ENCODE measurements around the gene DNAJB7. TPM values are rescaled to one million over a fixed set of nuclear protein-coding genes. Genes with fewer than 3 reads are reported as not detected.
"Not testable (repeated sequence)": the region's sequence is repeated elsewhere in the genome, so short reads cannot be mapped to it uniquely, and the experiment has no call there.

DNAJB7 gene
- total and polyA plus RNA-seq, 2 donors (not counting 1 experiment from before 2014, with no cell fraction given): not detected

DNA sequence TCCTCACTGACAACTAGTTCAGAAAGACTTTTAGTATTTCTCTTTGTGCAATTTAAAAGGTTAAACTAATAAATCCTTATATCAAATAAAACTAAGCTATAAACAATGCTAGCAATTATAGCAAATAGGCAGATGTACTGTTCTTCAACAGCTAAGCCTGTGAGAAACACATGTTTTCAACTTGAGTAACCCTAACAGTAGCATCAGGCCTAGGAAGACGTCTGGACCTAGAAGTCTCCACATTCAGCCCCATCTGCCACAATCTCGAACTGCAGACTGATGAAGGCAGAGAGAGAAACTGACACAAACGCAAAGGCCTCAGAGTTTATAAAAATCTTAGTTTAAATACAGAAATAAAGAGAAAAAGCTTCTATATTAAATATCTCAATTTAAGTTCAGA lies 8.0 kb downstream of the DNAJB7 start:
- H3K4me2 ChIP-seq (replicated peaks; ENCODE audit: low read depth, low read length, poor library complexity, severe bottlenecking): no peak overlapping the region
- ATAC-seq (ENCODE audit: low read depth) (no peak), DNase-seq (no peak)
- 50% methylated on average over 1 of the region's 3 CpGs for WGBS (ENCODE audit: insufficient coverage)
- ChIA-PET POLR2A (interaction anchor here (0.6 kb wide), 1 partner anchor 61 kb away, joined by 3 read pairs; no protein-coding TSS in a partner anchor), CTCF (interaction anchor here (0.6 to 1.8 kb wide), 2 partner anchors 45 to 1383 kb away, joined by 3 to 4 read pairs; no protein-coding TSS in a partner anchor)
- H4K20me1 ChIP-seq (ENCODE audit: control insufficient read depth, insufficient read depth, low read length, poor library complexity, severe bottlenecking): peaks cover 26% of the 10 kb centered on the region
- H3K4me1 Mint-ChIP-seq: peaks cover 48% of the 10 kb centered on the region
- peak overlapping the region in 1 of 2 donors; percentile 13 for H3K27ac ChIP-seq (ENCODE audit: low read length in 2 of 2)
- TF ChIP-seq CTCF (IDR thresholded peaks at IDR 0.05): no peak
- no peak for TF ChIP-seq EZH2 (IDR thresholded peaks at IDR 0.05; ENCODE audit: borderline replicate concordance, insufficient read depth, low read depth, low read length, poor library complexity, severe bottlenecking)
- H3K27me3 ChIP-seq (replicated peaks in 1 of 4; ENCODE audit: control extremely low read depth in 1 of 4, control insufficient read depth in 3 of 4, insufficient read depth in 4 of 4, low read length in 3 of 4): no peaks in the 10 kb centered on the region
- H3K4me3 Mint-ChIP-seq: peak overlapping the region; percentile 44
- peaks cover 85% of the 10 kb centered on the region for H3K79me2 ChIP-seq (ENCODE audit: control insufficient read depth, insufficient read depth, low read length)
- intact Hi-C loops (cut with micrococcal nuclease): loop anchor here (10.0 kb wide), 1 partner anchor 591 kb away; the partner anchor contains the start of gene TOB2
- no peak overlapping the region for H3K27ac Mint-ChIP-seq
- peaks cover 24 to 28% of the 10 kb centered on the region in 2 donors for H3K4me1 ChIP-seq (ENCODE audit: control insufficient read depth in 2 of 2, insufficient read depth in 2 of 2, low read length in 2 of 2)
- H3K9me3 Mint-ChIP-seq (ENCODE audit: insufficient read depth): no peaks in the 10 kb centered on the region
- H3K9me3 ChIP-seq (ENCODE audit: control extremely low read depth in 1 of 3, control insufficient read depth in 2 of 3, insufficient read depth in 1 of 3, low read length in 2 of 3): no peaks in the 10 kb centered on the region
- H3K9ac ChIP-seq (ENCODE audit: low read length): no peak overlapping the region
- no peak overlapping the region for H2AFZ ChIP-seq (ENCODE audit: insufficient read depth, low read depth, low read length, poor library complexity, severe bottlenecking)
- no peaks in the 10 kb centered on the region for H3K27me3 Mint-ChIP-seq
- peaks cover 2 to 12% of the 10 kb centered on the region in 2 experiments for H3K36me3 ChIP-seq (replicated peaks in 1 of 2; ENCODE audit: control extremely low read depth in 1 of 2, control insufficient read depth in 1 of 2, extremely low read depth in 1 of 2, insufficient read depth in 2 of 2, low read length in 1 of 2)
- no peak overlapping the region for H3K4me3 ChIP-seq (ENCODE audit: control extremely low read depth in 1 of 5, extremely low read depth in 1 of 5, insufficient read depth in 1 of 5, low read depth in 2 of 5, low read length in 4 of 5)

DNA sequence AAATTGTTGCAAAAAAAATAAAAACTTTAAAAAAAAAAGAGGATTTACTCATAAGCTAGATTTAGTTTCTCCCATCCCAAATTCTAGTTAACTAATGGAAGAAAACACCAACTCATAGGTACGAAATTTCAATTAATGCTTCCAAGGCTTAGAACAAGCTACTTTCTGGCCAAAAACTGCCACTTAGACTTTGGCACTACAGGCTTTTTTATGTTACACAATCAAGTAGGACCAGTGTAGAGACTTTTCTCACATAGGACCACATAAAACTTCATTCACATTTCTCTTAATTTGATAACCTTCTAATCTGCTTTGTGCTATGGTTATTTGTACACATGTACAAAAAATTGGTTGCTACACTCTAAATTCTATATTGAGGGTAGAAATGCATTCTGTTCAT lies 8.6 kb downstream of the DNAJB7 start:
- Histone ChIP-seq H3K9me3 (ENCODE audit: control extremely low read depth in 1 of 3, control insufficient read depth in 2 of 3, insufficient read depth in 1 of 3, low read length in 2 of 3) (no peaks in the 10 kb centered on the region), H3K4me2 (replicated peaks; ENCODE audit: low read depth, low read length, poor library complexity, severe bottlenecking) (no peak overlapping the region), H3K4me1 (ENCODE audit: control insufficient read depth in 2 of 2, insufficient read depth in 2 of 2, low read length in 2 of 2) (peaks cover 24 to 28% of the 10 kb centered on the region in 2 donors), H3K27me3 (replicated peaks in 1 of 4; ENCODE audit: control extremely low read depth in 1 of 4, control insufficient read depth in 3 of 4, insufficient read depth in 4 of 4, low read length in 3 of 4) (no peaks in the 10 kb centered on the region), H2AFZ (ENCODE audit: insufficient read depth, low read depth, low read length, poor library complexity, severe bottlenecking) (no peak overlapping the region), H3K27ac (ENCODE audit: low read length in 2 of 2) (no peak overlapping the region), H4K20me1 (ENCODE audit: control insufficient read depth, insufficient read depth, low read length, poor library complexity, severe bottlenecking) (peaks cover 26% of the 10 kb centered on the region), H3K36me3 (replicated peaks in 1 of 2; ENCODE audit: control extremely low read depth in 1 of 2, control insufficient read depth in 1 of 2, extremely low read depth in 1 of 2, insufficient read depth in 2 of 2, low read length in 1 of 2) (peaks cover 3 to 17% of the 10 kb centered on the region in 2 experiments), H3K9ac (ENCODE audit: low read length) (no peak overlapping the region), H3K4me3 (ENCODE audit: control extremely low read depth in 1 of 5, extremely low read depth in 1 of 5, insufficient read depth in 1 of 5, low read depth in 2 of 5, low read length in 4 of 5) (no peak overlapping the region), H3K79me2 (ENCODE audit: control insufficient read depth, insufficient read depth, low read length) (peaks cover 83% of the 10 kb centered on the region)
- ChIA-PET POLR2A (no interaction called here), CTCF (interaction anchor here (1.8 kb wide), 1 partner anchor 46 kb away, joined by 4 read pairs; no protein-coding TSS in a partner anchor)
- no peaks in the 10 kb centered on the region for H3K27me3 Mint-ChIP-seq
- no peak for DNase-seq
- TF ChIP-seq CTCF (IDR thresholded peaks at IDR 0.05) (no peak), EZH2 (IDR thresholded peaks at IDR 0.05; ENCODE audit: borderline replicate concordance, insufficient read depth, low read depth, low read length, poor library complexity, severe bottlenecking) (no peak)
- ATAC-seq (ENCODE audit: low read depth): no peak
- no peaks in the 10 kb centered on the region for H3K9me3 Mint-ChIP-seq (ENCODE audit: insufficient read depth)
- 100% methylated on average over 1 of the region's 1 CpG for WGBS (ENCODE audit: insufficient coverage)
- H3K27ac Mint-ChIP-seq: no peak overlapping the region
- intact Hi-C loops (cut with micrococcal nuclease): loop anchor here (10.0 kb wide), 1 partner anchor 591 kb away; the partner anchor contains the start of gene TOB2
- peaks cover 46% of the 10 kb centered on the region for H3K4me1 Mint-ChIP-seq
- no peak overlapping the region for H3K4me3 Mint-ChIP-seq

DNA sequence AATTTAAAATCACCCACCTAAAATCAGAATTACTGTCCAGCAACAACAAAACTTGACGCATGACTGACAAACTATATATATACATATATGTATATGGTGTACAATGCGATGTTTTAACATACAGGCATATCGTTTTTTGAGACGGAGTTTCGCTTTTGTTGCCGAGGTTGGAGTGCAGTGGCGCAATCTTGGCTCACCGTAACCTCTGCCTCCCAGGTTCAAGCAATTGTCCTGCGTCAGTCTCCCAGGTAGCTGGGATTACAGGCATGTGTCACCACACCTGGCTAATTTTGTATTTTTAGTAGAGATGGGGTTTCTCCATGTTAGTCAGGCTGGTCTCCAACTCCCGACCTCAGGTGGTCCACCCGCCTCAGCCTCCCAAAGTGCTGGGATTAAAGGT lies 16.1 kb downstream of the DNAJB7 start:
- POLR2A ChIA-PET; H3K27ac ChIP-seq (ENCODE audit: low read length in 2 of 2); H3K27me3 ChIP-seq (replicated peaks in 1 of 4; ENCODE audit: control extremely low read depth in 1 of 4, control insufficient read depth in 3 of 4, insufficient read depth in 4 of 4, low read length in 3 of 4); H2AFZ ChIP-seq (ENCODE audit: insufficient read depth, low read depth, low read length, poor library complexity, severe bottlenecking); H3K4me2 ChIP-seq (replicated peaks; ENCODE audit: low read depth, low read length, poor library complexity, severe bottlenecking); H3K27me3 Mint-ChIP-seq; H3K4me1 ChIP-seq (ENCODE audit: control insufficient read depth in 2 of 2, insufficient read depth in 2 of 2, low read length in 2 of 2); H3K27ac Mint-ChIP-seq; H3K4me3 Mint-ChIP-seq; ATAC-seq (ENCODE audit: low read depth); H3K9me3 ChIP-seq (ENCODE audit: control extremely low read depth in 1 of 3, control insufficient read depth in 2 of 3, insufficient read depth in 1 of 3, low read length in 2 of 3); H3K9ac ChIP-seq (ENCODE audit: low read length); intact Hi-C loops (cut with micrococcal nuclease); H3K9me3 Mint-ChIP-seq (ENCODE audit: insufficient read depth); DNase-seq; H3K4me1 Mint-ChIP-seq; H3K4me3 ChIP-seq (ENCODE audit: control extremely low read depth in 1 of 5, extremely low read depth in 1 of 5, insufficient read depth in 1 of 5, low read depth in 2 of 5, low read length in 4 of 5): not testable (repeated sequence)
- CTCF ChIA-PET: interaction anchor here (1.1 kb wide), 1 partner anchor 17 kb away, joined by 3 read pairs; no protein-coding TSS in a partner anchor
- WGBS (ENCODE audit: insufficient coverage): 99% methylated on average over 7 of the region's 11 CpGs
- Histone ChIP-seq H3K36me3 (replicated peaks in 1 of 2; ENCODE audit: control extremely low read depth in 1 of 2, control insufficient read depth in 1 of 2, extremely low read depth in 1 of 2, insufficient read depth in 2 of 2, low read length in 1 of 2) (peaks cover 7 to 77% of the 10 kb centered on the region in 2 experiments), H4K20me1 (ENCODE audit: control insufficient read depth, insufficient read depth, low read length, poor library complexity, severe bottlenecking) (peaks cover 37% of the 10 kb centered on the region), H3K79me2 (ENCODE audit: control insufficient read depth, insufficient read depth, low read length) (peaks cover 50% of the 10 kb centered on the region)

Measured in B cell (primary cell).